Neuron (in vitro differentiated cells): ENCODE results near the gene CYBB.

Source experiments
- H2AFZ ChIP-seq: one replicate; pipeline ENCODE4 v1.6.1; 2013; ENCODE audit warnings: low read depth, mild to moderate bottlenecking, inconsistent platforms, low read length, moderate library complexity
- H3K27me3 ChIP-seq: one replicate; pipeline ENCODE4 v1.6.1; 2013; ENCODE audit warnings: low read length; ENCODE audit not compliant: insufficient read depth
- H3K36me3 ChIP-seq: one replicate; pipeline ENCODE4 v1.6.1; 2013; ENCODE audit warnings: low read length; ENCODE audit not compliant: insufficient read depth
- H3K4me1 ChIP-seq: one replicate; pipeline ENCODE4 v1.6.1; 2013; ENCODE audit warnings: low read length; ENCODE audit not compliant: insufficient read depth
- H3K4me3 ChIP-seq: 2 replicates; pipeline ENCODE4 v1.5.1; 2013; ENCODE audit warnings: mild to moderate bottlenecking, low read length, moderate library complexity
- H3K9me3 ChIP-seq: one replicate; pipeline ENCODE4 v1.6.1; 2013; ENCODE audit warnings: low read length

CYBB gene

GRCh38 chrX:37779857-37780256, at the start of gene CYBB:
CYBB (plus strand) TSS chrX:37780059; CDS start chrX:37780078, 19 bp downstream.
- H3K27me3 ChIP-seq = no peaks in the 10 kb centered on the region
- no peaks in the 10 kb centered on the region for H3K4me1 ChIP-seq
- H3K36me3 ChIP-seq = no peaks in the 10 kb centered on the region
- no peak within 1 kb of the TSS for H3K4me3 ChIP-seq
- H2AFZ ChIP-seq = no peak within 1 kb of the TSS
- no peaks in the 10 kb centered on the region for H3K9me3 ChIP-seq

- no peaks in the 10 kb centered on the region for H3K36me3 ChIP-seq
- no peak overlapping the region for H2AFZ ChIP-seq
- no peaks in the 10 kb centered on the region for H3K9me3 ChIP-seq
- H3K4me1 ChIP-seq = no peaks in the 10 kb centered on the region
- H3K4me3 ChIP-seq = no peak overlapping the region
- no peaks in the 10 kb centered on the region for H3K27me3 ChIP-seq
These were observed 34.5 kb upstream of the CYBB start for GRCh38 chrX:37745354-37745753.

DNA sequence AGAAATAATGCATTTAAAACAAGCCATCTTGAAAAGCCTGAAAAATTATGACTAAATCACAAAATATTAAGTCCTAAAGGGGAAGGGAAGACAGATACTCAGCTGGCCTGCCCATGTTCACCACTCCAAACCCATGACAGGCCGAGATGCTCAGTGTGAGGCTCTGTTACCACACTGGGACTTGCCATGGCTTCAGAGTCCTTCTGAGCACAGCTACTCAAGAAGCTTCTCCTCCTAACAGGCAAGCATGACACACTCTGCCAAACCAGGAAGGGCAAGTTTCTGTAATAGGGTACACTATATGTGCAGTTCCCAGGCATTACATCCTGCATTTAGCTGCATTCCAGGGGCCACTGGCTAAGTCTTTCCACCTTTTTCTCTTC, 34.0 kb upstream of the CYBB start:
- H2AFZ ChIP-seq = no peak overlapping the region
- no peaks in the 10 kb centered on the region for H3K4me1 ChIP-seq
- no peaks in the 10 kb centered on the region for H3K9me3 ChIP-seq
- no peaks in the 10 kb centered on the region for H3K27me3 ChIP-seq
- no peaks in the 10 kb centered on the region for H3K36me3 ChIP-seq
- no peak overlapping the region for H3K4me3 ChIP-seq

GRCh38 chrX:37746218-37746941, 33.5 kb upstream of the CYBB start:
- Histone ChIP-seq H3K4me3 (no peak overlapping the region), H3K9me3 (no peaks in the 10 kb centered on the region), H3K36me3 (no peaks in the 10 kb centered on the region), H2AFZ (no peak overlapping the region), H3K4me1 (no peaks in the 10 kb centered on the region), H3K27me3 (no peaks in the 10 kb centered on the region)

- Histone ChIP-seq H3K9me3 (no peaks in the 10 kb centered on the region), H3K36me3 (no peaks in the 10 kb centered on the region), H3K4me1 (no peaks in the 10 kb centered on the region), H2AFZ (no peak overlapping the region), H3K4me3 (no peak overlapping the region), H3K27me3 (no peaks in the 10 kb centered on the region)
These were observed 32.9 kb upstream of the CYBB start for GRCh38 chrX:37746951-37747350.

DNA sequence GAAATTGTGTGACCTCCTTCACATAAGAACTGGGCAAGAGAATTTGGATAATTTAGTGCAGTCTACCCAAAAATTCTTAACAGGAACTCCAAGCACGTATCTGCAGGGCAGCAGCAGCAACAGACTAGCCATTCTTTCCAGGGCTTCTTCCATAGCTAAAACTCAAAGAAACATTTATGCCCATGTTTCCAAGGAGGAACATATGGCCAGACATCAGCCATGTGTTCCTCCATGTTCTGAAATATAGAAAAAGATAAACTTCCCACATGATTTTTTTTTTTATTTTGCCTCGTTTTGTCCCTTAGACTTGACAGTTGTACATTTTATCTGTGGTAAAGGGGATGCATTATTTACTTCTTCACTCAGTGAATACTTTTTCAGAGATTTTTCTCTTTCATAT, 27.6 kb upstream of the CYBB start:
- no peak overlapping the region for H3K4me3 ChIP-seq
- H3K9me3 ChIP-seq = no peaks in the 10 kb centered on the region
- no peaks in the 10 kb centered on the region for H3K27me3 ChIP-seq
- no peak overlapping the region for H2AFZ ChIP-seq
- H3K4me1 ChIP-seq = no peaks in the 10 kb centered on the region
- no peaks in the 10 kb centered on the region for H3K36me3 ChIP-seq

DNA sequence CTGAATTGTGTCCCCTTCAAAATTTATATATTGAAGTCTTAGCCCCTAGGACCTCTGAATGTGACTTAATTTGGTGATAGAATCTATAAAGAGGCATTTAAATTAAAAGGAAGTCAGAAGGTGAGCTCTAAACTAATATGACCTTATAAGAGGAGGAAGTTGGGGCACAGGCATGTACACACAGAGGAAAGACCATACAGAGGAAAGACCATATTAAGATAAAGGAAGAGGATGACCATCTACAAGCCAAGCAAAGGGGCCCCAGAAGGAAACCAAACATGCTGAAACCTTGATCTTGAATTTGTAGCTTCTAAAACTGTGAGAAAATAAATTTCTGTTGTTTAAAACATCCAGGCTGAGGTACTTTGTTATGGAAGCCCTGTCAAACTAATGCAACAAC, 26.9 kb upstream of the CYBB start:
- H3K4me3 ChIP-seq = no peak overlapping the region
- H3K36me3 ChIP-seq = no peaks in the 10 kb centered on the region
- H3K9me3 ChIP-seq = no peaks in the 10 kb centered on the region
- no peaks in the 10 kb centered on the region for H3K4me1 ChIP-seq
- no peak overlapping the region for H2AFZ ChIP-seq
- H3K27me3 ChIP-seq = no peaks in the 10 kb centered on the region

DNA sequence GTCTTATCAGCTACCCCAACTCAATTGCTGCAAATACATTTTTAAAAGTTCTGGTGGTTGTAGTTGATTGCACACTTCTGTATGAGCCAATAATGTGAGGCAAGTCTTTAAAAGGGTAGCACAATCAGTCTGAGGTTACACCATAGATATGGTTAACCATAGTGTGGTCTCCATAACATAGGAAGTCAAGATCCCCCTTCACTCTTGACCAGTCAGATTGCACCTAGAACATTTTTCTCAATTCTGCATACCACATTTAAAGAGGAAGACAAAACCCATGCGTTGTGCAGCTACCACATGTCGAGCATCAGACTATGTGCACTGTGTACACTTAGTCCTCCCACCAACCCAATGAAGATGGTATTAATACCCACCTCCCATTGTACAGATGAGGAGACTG, 26.5 kb upstream of the CYBB start:
- Histone ChIP-seq H2AFZ (no peak overlapping the region), H3K4me1 (no peaks in the 10 kb centered on the region), H3K27me3 (no peaks in the 10 kb centered on the region), H3K36me3 (no peaks in the 10 kb centered on the region), H3K4me3 (no peak overlapping the region), H3K9me3 (no peaks in the 10 kb centered on the region)

- Histone ChIP-seq H3K4me3 (no peak overlapping the region), H3K27me3 (no peaks in the 10 kb centered on the region), H2AFZ (no peak overlapping the region), H3K4me1 (no peaks in the 10 kb centered on the region), H3K9me3 (no peaks in the 10 kb centered on the region), H3K36me3 (no peaks in the 10 kb centered on the region)
These were observed 25.3 kb upstream of the CYBB start for GRCh38 chrX:37754516-37754915.

GRCh38 chrX:37755025-37755424, 24.8 kb upstream of the CYBB start:
- Histone ChIP-seq H3K4me1 (no peaks in the 10 kb centered on the region), H3K4me3 (no peak overlapping the region), H3K27me3 (no peaks in the 10 kb centered on the region), H3K36me3 (no peaks in the 10 kb centered on the region), H2AFZ (no peak overlapping the region), H3K9me3 (no peaks in the 10 kb centered on the region)

DNA sequence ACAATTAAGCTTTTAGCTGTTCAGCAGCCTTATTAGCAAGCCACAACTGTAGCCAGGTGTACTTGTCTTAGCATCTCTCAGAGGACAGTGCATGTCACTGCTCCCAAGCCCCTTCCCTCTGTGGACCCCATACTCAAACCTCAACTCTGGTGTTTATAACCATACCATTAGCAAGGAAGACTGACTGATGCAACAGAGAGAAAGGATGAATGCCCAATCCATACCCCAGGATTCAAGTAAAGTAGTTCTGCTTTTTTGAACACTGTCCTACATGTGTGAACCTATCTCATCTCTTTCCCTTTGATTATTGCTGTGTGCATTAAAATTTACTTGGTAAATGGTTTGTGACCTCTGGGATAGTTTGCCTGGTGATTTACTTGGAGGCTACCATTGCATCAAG, 22.8 kb upstream of the CYBB start:
- no peak overlapping the region for H3K4me3 ChIP-seq
- H3K4me1 ChIP-seq = no peaks in the 10 kb centered on the region
- no peaks in the 10 kb centered on the region for H3K27me3 ChIP-seq
- H3K36me3 ChIP-seq = no peaks in the 10 kb centered on the region
- H2AFZ ChIP-seq = no peak overlapping the region
- H3K9me3 ChIP-seq = no peaks in the 10 kb centered on the region

DNA sequence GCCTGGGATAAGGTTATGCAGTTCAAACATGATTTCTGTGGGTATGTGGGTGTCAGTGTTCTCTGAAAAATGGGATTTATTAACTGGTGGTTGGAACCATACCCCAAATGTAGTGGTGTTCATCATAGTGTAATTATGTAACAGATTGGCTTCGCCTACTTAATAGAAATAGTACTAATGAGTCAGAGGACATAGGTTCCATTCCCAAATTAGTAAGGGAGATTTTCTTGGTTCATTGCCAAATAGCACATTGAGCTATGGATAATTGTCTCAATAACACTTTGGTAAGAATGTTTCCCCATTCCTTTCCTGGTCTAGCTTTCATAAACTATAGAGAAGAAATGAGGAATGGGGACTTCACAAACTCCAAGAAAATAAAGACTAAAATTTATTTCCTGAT, 20.5 kb upstream of the CYBB start:
- no peaks in the 10 kb centered on the region for H3K9me3 ChIP-seq
- H3K4me3 ChIP-seq = no peak overlapping the region
- H3K36me3 ChIP-seq = no peaks in the 10 kb centered on the region
- no peak overlapping the region for H2AFZ ChIP-seq
- H3K4me1 ChIP-seq = no peaks in the 10 kb centered on the region
- H3K27me3 ChIP-seq = no peaks in the 10 kb centered on the region

DNA sequence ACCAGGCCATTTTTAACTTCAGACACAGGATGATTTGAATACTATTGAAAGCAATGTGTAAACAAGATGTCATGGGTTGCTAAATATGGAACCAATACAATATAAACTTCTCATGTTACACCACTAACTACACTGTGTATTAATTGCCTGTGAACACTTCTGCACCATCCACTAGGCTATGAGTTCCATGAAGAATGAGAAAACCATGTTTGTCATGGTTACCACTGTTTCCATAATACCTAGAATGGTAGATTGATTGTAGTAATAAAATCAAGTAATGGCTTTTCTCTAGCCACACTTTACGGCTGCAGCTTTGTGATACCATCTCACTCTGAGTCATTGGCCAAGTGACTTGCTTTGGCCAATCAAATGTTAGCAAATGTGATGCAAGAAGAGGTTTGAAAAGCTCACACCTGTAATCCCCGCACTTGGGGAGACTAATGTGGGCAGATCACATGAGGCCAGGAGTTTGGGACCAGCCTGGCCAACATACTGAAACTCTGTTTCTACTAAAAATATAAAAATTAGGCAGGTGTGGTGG, 19.9 kb upstream of the CYBB start:
- Histone ChIP-seq H3K36me3 (no peaks in the 10 kb centered on the region), H3K27me3 (no peaks in the 10 kb centered on the region), H3K4me3 (no peak overlapping the region), H3K9me3 (no peaks in the 10 kb centered on the region), H3K4me1 (no peaks in the 10 kb centered on the region), H2AFZ (no peak overlapping the region)

DNA sequence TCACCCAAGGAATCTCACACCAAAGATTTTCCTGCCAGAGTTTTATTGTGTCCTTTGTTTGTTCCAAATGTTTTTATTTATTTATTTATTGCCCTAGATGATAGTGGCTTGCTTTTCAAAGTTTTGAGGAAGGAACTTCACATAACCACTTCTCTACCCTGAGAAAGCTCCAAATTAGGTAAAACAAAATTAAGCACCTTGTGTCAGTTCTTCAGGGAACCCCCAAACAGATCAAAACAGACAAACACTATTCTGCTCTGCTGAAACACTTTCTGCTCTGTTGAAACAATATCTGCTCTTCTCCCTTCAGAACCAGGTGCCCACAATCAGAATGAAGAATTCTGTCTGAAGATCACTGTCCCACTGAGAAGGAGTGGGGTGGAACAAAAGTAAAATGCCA, 16.5 kb upstream of the CYBB start:
- Histone ChIP-seq H3K4me3 (no peak overlapping the region), H3K36me3 (no peaks in the 10 kb centered on the region), H3K27me3 (no peaks in the 10 kb centered on the region), H3K9me3 (no peaks in the 10 kb centered on the region), H2AFZ (no peak overlapping the region), H3K4me1 (no peaks in the 10 kb centered on the region)
